ENCODE results near the gene KIF2C.

DNA sequence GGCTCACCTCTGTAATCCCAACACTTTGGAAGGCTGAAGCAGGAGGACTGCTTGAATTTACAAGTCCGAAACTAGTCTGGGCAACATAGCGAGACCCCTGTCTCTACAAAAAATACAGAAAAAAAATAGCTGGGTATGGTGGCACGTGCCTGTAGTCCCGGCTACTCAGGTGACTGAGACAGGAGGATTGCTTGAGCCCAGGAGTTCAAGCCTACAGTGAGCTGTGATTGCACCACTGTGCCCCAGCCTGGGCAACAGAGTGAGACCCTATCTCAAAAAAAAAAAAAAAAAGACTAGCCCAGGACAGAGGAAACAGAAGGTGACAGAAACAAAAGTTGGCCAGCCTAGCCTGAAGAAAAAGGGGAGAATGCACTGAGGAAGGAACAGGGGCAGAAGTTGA lies 44.0 kb upstream of the KIF2C start:
- TF ChIP-seq, protein P1, sequence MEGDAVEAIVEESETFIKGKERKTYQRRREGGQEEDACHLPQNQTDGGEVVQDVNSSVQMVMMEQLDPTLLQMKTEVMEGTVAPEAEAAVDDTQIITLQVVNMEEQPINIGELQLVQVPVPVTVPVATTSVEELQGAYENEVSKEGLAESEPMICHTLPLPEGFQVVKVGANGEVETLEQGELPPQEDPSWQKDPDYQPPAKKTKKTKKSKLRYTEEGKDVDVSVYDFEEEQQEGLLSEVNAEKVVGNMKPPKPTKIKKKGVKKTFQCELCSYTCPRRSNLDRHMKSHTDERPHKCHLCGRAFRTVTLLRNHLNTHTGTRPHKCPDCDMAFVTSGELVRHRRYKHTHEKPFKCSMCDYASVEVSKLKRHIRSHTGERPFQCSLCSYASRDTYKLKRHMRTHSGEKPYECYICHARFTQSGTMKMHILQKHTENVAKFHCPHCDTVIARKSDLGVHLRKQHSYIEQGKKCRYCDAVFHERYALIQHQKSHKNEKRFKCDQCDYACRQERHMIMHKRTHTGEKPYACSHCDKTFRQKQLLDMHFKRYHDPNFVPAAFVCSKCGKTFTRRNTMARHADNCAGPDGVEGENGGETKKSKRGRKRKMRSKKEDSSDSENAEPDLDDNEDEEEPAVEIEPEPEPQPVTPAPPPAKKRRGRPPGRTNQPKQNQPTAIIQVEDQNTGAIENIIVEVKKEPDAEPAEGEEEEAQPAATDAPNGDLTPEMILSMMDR (conservative IDR thresholded peaks at IDR 0.05 in 1 of 2, IDR thresholded peaks at IDR 0.05 in 1 of 2; ENCODE audit: low read depth in 1 of 2, low read length in 2 of 2) = no peak
- TF ChIP-seq EZH2 (IDR thresholded peaks at IDR 0.05; ENCODE audit: low read length, missing control alignments) = no peak
